Measurements from ENCODE around the gene CABLES2. TPM values are rescaled to one million over a fixed set of nuclear protein-coding genes. Genes with fewer than 3 reads are reported as not detected.
A peak's percentile ranks its signal among the peaks of the same experiment; 100 is the strongest.

The CABLES2 gene
- total and polyA plus RNA-seq, 2 of the 4 experiments (the other 2 are of a cell fraction): 1.4 to 5.1 TPM

DNA sequence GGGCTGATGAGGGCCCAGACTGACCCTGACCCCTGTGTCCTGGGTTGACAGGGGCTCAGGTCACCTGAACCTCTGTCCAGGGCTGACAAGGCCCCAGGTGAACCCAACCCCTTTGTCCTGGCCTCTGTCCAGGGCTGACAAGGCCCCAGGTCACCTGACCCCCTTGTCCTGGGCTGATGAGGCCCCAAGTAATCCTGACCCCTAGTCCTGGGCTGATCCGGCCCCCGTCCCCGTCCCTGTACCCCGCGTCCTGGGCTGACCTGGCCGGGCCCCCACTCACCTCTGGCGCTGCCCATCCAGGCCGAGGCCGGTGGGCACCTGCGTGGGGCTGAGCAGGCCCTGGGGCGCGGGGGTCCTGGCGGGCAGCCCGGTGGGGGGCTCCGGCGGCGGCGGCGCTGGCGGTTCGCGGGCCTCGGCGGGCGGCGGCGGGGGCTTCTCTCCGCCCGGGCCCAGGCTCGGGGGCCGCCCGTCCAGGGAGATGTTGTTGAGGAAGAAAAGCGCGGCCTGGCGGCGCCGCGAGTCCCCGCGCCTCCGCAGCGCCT is 379 bp downstream of the CABLES2 start:
- dilution Hi-C loops (cut with HindIII; ENCODE audit: low sequenced_read_pairs, unreplicated experiment): no loop called here

More for the DNA sequence above, 379 bp downstream of the CABLES2 start:
- no peaks in the 10 kb centered on the region for H3K9me1 ChIP-seq (ENCODE audit: insufficient read depth, low read length)
- DNase-seq (no peak), ATAC-seq (ENCODE audit: low read depth) (peak; percentile 1)
- no peak overlapping the region for H2BK5ac ChIP-seq (ENCODE audit: low read depth, low read length, poor library complexity, severe bottlenecking)
- H2BK120ac ChIP-seq (ENCODE audit: low read depth, low read length): no peak overlapping the region
- H3K4ac ChIP-seq (ENCODE audit: low read depth, low read length): no peak overlapping the region
- H2AK9ac ChIP-seq (replicated peaks; ENCODE audit: low read depth, low read length, poor library complexity): peak overlapping the region; percentile 77
- H4K8ac ChIP-seq (ENCODE audit: low read depth in 2 of 2, low read length in 2 of 2): no peak overlapping the region; a peak in 1 of 4 replicates
- no peak overlapping the region for H2BK15ac ChIP-seq (ENCODE audit: low read depth, low read length)
- no peak overlapping the region for H3K56ac ChIP-seq (ENCODE audit: extremely low read depth, insufficient read depth, low read length)
- H3K23ac ChIP-seq (ENCODE audit: low read depth, low read length): no peak overlapping the region
- in situ Hi-C loops (cut with MboI; ENCODE audit: low sequenced_read_pairs) (no loop called here), intact Hi-C loops (cut with micrococcal nuclease) (no loop called here)
- ChIA-PET CTCF (no interaction called here), POLR2A (ENCODE audit: unreplicated experiment) (no interaction called here)
- 1% methylated on average over 13 of the region's 42 CpGs; no CpG with 5 or more reads in 1 of the 2 experiments for WGBS, 2 experiments (ENCODE audit: extremely low coverage in 2 of 2, insufficient read length in 1 of 2)
- BruUV-seq (replicated peaks): no TSS peak
- peaks cover 10 to 17% of the 10 kb centered on the region in 2 experiments; a peak in 1 of 4 replicates for H3K79me1 ChIP-seq (ENCODE audit: low read depth in 1 of 2, low read length in 2 of 2)
- H2AK5ac ChIP-seq (ENCODE audit: low read depth, low read length): peak overlapping the region; percentile 39; the same call in 1 of the 2 replicates
- H3K27me3 ChIP-seq (ENCODE audit: control insufficient read depth, insufficient read depth, low read length): peaks cover 8% of the 10 kb centered on the region; the same call in 1 of the 2 replicates
- H4K20me1 ChIP-seq (ENCODE audit: insufficient read depth, low read length): no peaks in the 10 kb centered on the region; the same call in 1 of the 2 replicates
- peaks cover 6% of the 10 kb centered on the region; the same call in 1 of the 2 replicates for H3K4me1 ChIP-seq (ENCODE audit: control insufficient read depth, insufficient read depth, low read length)
- peak overlapping the region; percentile 78 for H2AFZ ChIP-seq (replicated peaks; ENCODE audit: low read length, poor library complexity)
- peak overlapping the region; percentile 54 for H3K4me3 ChIP-seq (ENCODE audit: insufficient read depth, low read depth, low read length)
- H3K9me3 ChIP-seq (ENCODE audit: control insufficient read depth, insufficient read depth, low read length): no peaks in the 10 kb centered on the region
- no peak overlapping the region for H4K91ac ChIP-seq (ENCODE audit: insufficient read depth, low read depth, low read length)
- H3K36me3 ChIP-seq (ENCODE audit: control insufficient read depth, insufficient read depth, low read length): no peaks in the 10 kb centered on the region; the same call in 1 of the 2 replicates
- H4K5ac ChIP-seq (ENCODE audit: low read depth, low read length): no peak overlapping the region
- no peak overlapping the region for H2BK20ac ChIP-seq (ENCODE audit: low read depth, low read length)
- peak overlapping the region; percentile 64 for H3K9ac ChIP-seq (ENCODE audit: low read depth, low read length)
- no peak overlapping the region for H3K14ac ChIP-seq (replicated peaks; ENCODE audit: low read depth, low read length)
- peak overlapping the region; percentile 27; the same call in 1 of the 2 replicates for H3K27ac ChIP-seq (ENCODE audit: insufficient read depth, low read length)
- peak overlapping the region; percentile 95 for H3K4me2 ChIP-seq (ENCODE audit: low read depth, low read length)
- H3K18ac ChIP-seq (ENCODE audit: low read depth, low read length): no peak overlapping the region
- TF ChIP-seq SMC3 (IDR thresholded peaks at IDR 0.05; ENCODE audit: low read depth, low read length) (no peak), CEBPB (IDR thresholded peaks at IDR 0.05; ENCODE audit: low read depth, low read length) (no peak), CHD1 (IDR thresholded peaks at IDR 0.05; ENCODE audit: low read depth, low read length) (no peak), RFX5 (IDR thresholded peaks at IDR 0.05; ENCODE audit: low read depth, low read length) (no peak), RCOR1 (IDR thresholded peaks at IDR 0.05; ENCODE audit: insufficient replicate concordance, low read length) (no peak), FOS (IDR thresholded peaks at IDR 0.05; ENCODE audit: low read depth, low read length) (no peak), MAZ (IDR thresholded peaks at IDR 0.05; ENCODE audit: borderline replicate concordance, low read depth, low read length) (no peak)
- TF ChIP-seq, protein P1, sequence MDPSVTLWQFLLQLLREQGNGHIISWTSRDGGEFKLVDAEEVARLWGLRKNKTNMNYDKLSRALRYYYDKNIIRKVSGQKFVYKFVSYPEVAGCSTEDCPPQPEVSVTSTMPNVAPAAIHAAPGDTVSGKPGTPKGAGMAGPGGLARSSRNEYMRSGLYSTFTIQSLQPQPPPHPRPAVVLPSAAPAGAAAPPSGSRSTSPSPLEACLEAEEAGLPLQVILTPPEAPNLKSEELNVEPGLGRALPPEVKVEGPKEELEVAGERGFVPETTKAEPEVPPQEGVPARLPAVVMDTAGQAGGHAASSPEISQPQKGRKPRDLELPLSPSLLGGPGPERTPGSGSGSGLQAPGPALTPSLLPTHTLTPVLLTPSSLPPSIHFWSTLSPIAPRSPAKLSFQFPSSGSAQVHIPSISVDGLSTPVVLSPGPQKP (IDR thresholded peaks at IDR 0.05; ENCODE audit: borderline replicate concordance, low read depth, low read length): no peak
- TF ChIP-seq, protein P2, sequence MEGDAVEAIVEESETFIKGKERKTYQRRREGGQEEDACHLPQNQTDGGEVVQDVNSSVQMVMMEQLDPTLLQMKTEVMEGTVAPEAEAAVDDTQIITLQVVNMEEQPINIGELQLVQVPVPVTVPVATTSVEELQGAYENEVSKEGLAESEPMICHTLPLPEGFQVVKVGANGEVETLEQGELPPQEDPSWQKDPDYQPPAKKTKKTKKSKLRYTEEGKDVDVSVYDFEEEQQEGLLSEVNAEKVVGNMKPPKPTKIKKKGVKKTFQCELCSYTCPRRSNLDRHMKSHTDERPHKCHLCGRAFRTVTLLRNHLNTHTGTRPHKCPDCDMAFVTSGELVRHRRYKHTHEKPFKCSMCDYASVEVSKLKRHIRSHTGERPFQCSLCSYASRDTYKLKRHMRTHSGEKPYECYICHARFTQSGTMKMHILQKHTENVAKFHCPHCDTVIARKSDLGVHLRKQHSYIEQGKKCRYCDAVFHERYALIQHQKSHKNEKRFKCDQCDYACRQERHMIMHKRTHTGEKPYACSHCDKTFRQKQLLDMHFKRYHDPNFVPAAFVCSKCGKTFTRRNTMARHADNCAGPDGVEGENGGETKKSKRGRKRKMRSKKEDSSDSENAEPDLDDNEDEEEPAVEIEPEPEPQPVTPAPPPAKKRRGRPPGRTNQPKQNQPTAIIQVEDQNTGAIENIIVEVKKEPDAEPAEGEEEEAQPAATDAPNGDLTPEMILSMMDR (conservative IDR thresholded peaks at IDR 0.05; ENCODE audit: low read depth, low read length): no peak

All from IMR-90 (cell line).